Epithelial cell of proximal tubule (primary cell): ENCODE results near the gene SORCS2. TPM values are rescaled to one million over a fixed set of nuclear protein-coding genes. Genes with fewer than 3 reads are reported as not detected.

ENCODE experiments used
- DNase-seq: peaks from one replicate; pipeline ENCODE4 v3.0.0-alpha.2; 2011; ENCODE audit warnings: low read depth
- H3K4me3 ChIP-seq: 2 replicates; pipeline ENCODE4 v1.5.1; 2011; ENCODE audit warnings: low read depth, mild to moderate bottlenecking, low read length
- total RNA-seq: library from RNA; depleted of rRNA; stranded (reverse); fragments of >200 nt; gene quantifications from 2 replicates; pipeline ENCODE4 v1.2.3, GENCODE V29; 2015
- TF ChIP-seq, protein P1 (sequence below): conservative IDR thresholded peaks from 2 replicates; pipeline ENCODE4 v1.5.1; 2012; ENCODE audit warnings: low read depth, mild to moderate bottlenecking, low read length

SORCS2 gene
- total RNA-seq, 1 donor from 2014 or later = 0.29 TPM

- H3K4me3 ChIP-seq = no peak overlapping the region
Observed at GRCh38 chr4:7778510-7779431, 586.4 kb downstream of the SORCS2 start.

GRCh38 chr4:7779432-7779768 lies 587.1 kb downstream of the SORCS2 start:
- no peak for DNase-seq
- H3K4me3 ChIP-seq = no peak overlapping the region
- TF ChIP-seq, protein P1, sequence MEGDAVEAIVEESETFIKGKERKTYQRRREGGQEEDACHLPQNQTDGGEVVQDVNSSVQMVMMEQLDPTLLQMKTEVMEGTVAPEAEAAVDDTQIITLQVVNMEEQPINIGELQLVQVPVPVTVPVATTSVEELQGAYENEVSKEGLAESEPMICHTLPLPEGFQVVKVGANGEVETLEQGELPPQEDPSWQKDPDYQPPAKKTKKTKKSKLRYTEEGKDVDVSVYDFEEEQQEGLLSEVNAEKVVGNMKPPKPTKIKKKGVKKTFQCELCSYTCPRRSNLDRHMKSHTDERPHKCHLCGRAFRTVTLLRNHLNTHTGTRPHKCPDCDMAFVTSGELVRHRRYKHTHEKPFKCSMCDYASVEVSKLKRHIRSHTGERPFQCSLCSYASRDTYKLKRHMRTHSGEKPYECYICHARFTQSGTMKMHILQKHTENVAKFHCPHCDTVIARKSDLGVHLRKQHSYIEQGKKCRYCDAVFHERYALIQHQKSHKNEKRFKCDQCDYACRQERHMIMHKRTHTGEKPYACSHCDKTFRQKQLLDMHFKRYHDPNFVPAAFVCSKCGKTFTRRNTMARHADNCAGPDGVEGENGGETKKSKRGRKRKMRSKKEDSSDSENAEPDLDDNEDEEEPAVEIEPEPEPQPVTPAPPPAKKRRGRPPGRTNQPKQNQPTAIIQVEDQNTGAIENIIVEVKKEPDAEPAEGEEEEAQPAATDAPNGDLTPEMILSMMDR = no peak

More at GRCh38 chr4:7778510-7779431, 586.4 kb downstream of the SORCS2 start:
- DNase-seq = no peak
- TF ChIP-seq, protein P1 = no peak

- no peak overlapping the region for H3K4me3 ChIP-seq
- DNase-seq = no peak
- TF ChIP-seq, protein P1 = no peak
Observed at GRCh38 chr4:7780751-7781348, 588.5 kb downstream of the SORCS2 start.

DNA sequence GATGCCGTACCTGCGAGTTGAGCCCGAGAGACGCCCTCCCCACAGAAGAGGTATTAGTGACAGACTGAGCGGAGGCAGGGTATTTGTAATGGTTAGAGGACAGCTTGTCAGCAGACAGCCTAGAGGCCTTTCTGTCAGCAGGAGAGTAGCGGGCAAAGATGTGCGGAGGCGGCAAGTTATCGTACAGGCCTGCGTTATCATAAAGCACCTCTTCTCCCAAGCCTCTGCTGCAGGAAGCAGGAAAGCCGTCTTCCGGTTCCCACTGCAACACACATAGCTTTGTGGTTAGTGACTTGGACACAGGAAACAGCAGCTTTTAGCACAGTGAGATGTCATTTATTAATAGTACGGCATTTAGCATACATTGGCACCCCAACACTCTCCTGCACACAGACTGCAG lies 589.0 kb downstream of the SORCS2 start:
- TF ChIP-seq, protein P1 = no peak
- no peak overlapping the region for H3K4me3 ChIP-seq
- no peak for DNase-seq

- TF ChIP-seq, protein P1 = no peak
- DNase-seq = no peak
- H3K4me3 ChIP-seq = no peak overlapping the region
Observed at GRCh38 chr4:7781993-7782392, 589.7 kb downstream of the SORCS2 start.

DNA sequence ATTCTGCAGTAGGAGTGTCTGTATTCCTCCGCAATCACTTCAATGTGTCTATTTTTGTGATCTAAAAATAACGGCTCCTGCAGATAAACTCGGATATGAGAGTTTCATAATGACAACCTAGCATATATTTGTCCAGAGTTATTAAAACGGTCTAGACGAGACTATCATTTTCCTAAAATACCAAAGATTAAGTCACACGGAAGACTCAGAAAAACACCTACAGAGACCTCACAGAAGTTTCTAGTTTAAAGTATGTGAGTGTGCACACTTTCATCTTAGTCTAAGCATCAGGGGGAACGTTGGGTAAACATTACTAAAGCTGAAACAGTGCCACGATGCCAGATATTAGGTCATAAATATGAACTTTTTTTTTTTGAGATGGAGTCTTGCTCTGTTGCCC lies 590.4 kb downstream of the SORCS2 start:
- TF ChIP-seq, protein P1 = no peak
- DNase-seq = no peak
- no peak overlapping the region for H3K4me3 ChIP-seq
